Liver (tissue), 3 donors: Measurements from ENCODE around the gene GPR148.

Source experiments
- ATF3 ChIP-seq: IDR thresholded peaks from 2 replicates; pipeline ENCODE4 v1.6.1; 2016; ENCODE audit warnings: antibody characterized with exemption
- CTCF ChIP-seq: fragments of 150-350 bp; IDR thresholded peaks from 2 replicates; pipeline ENCODE4 v1.5.1; 2017; ENCODE audit warnings: improper control_type of control experiment, low read depth, low read length; ENCODE audit not compliant: missing input control
- FOXA2 ChIP-seq: IDR thresholded peaks from 2 replicates; pipeline ENCODE4 v1.6.1; 2016; ENCODE audit warnings: antibody characterized with exemption
- GABPA ChIP-seq, 2 donors: IDR thresholded peaks in 1 of 2; conservative IDR thresholded peaks in 1 of 2; 2 replicates each; pipeline ENCODE4 v1.6.1; 2016; ENCODE audit warnings: antibody characterized with exemption in 2 of 2, mild to moderate bottlenecking in 1 of 2, moderate library complexity in 1 of 2
- MAX ChIP-seq: IDR thresholded peaks from 2 replicates; pipeline ENCODE4 v1.6.1; 2016; ENCODE audit warnings: antibody characterized with exemption
- NR2F2 ChIP-seq: IDR thresholded peaks from 2 replicates; pipeline ENCODE4 v1.6.1; 2016; ENCODE audit warnings: antibody characterized with exemption
- RAD21 ChIP-seq, 2 donors: IDR thresholded peaks; 2 replicates each; pipeline ENCODE4 v1.6.1; 2016; ENCODE audit warnings: antibody characterized with exemption in 2 of 2, mild to moderate bottlenecking in 2 of 2
- REST ChIP-seq: IDR thresholded peaks from 2 replicates; pipeline ENCODE4 v1.6.1; 2016; ENCODE audit warnings: antibody characterized with exemption, mild to moderate bottlenecking
- ZBTB33 ChIP-seq: IDR thresholded peaks from 2 replicates; pipeline ENCODE4 v1.6.1; 2016; ENCODE audit warnings: antibody characterized with exemption
- donor health status: healthy.
- donor health status: healthy.

GRCh38 chr2:130763405-130763804 lies 34.5 kb downstream of the GPR148 start:
- TF ChIP-seq CTCF (no peak), GABPA (IDR thresholded peaks at IDR 0.05 in 1 of 2, conservative IDR thresholded peaks at IDR 0.05 in 1 of 2) (no peak), MAX (no peak), ZBTB33 (no peak), NR2F2 (no peak), REST (no peak), FOXA2 (no peak), RAD21 (IDR thresholded peaks at IDR 0.05) (no peak), ATF3 (no peak)
